Naive thymus-derived CD4-positive, alpha-beta T cell (primary cell): Measurements from ENCODE around the gene LARP1. TPM values are rescaled to one million over a fixed set of nuclear protein-coding genes. Genes with fewer than 3 reads are reported as not detected.
A peak's percentile ranks its signal among the peaks of the same experiment; 100 is the strongest.

Experiments
- ATAC-seq: fragments of 150-1000 bp; cut with Tn5 transposase; 2 replicates; pipeline ENCODE4 v1.10.0; 2021; ENCODE audit warnings: mild to moderate bottlenecking, moderate library complexity
- CTCF ChIA-PET: fragments of 350-600 bp; sonication (Branson Sonifier 250); formaldehyde crosslinking; loops from one replicate; lab custom pipeline; 2021; ENCODE audit warnings: antibody characterized with exemption; lab: Charles Lee
- POLR2A ChIA-PET: fragments of 350-600 bp; sonication (Branson Sonifier 250); formaldehyde crosslinking; loops from one replicate; lab custom pipeline; 2021; ENCODE audit warnings: antibody characterized with exemption, inconsistent platforms; lab: Charles Lee
- DNase-seq, 9 donors: peaks; one replicate each; pipeline versions ENCODE4 v3.0.0 to v3.0.0-alpha.2; 2020 to 2022; ENCODE audit warnings: mixed read lengths in 1 of 9
- H3K27ac ChIP-seq: one replicate; pipeline ENCODE4 v1.7.0; 2013; ENCODE audit warnings: mild to moderate bottlenecking, low read depth, low read length, moderate library complexity
- H3K27me3 ChIP-seq, 2 donors: one replicate each; pipeline ENCODE4 v1.7.0; 2013; ENCODE audit warnings: low read length in 2 of 2, mild to moderate bottlenecking in 2 of 2, moderate library complexity in 2 of 2; ENCODE audit not compliant: control insufficient read depth in 2 of 2, insufficient read depth in 2 of 2
- H3K36me3 ChIP-seq, 3 experiments: 1 replicate in 2 of 3; 2 replicates in 1 of 3; pipeline ENCODE4 v1.7.0; 2013; ENCODE audit warnings: low read length in 3 of 3, mild to moderate bottlenecking in 3 of 3, moderate library complexity in 1 of 3; ENCODE audit not compliant: insufficient read depth in 3 of 3, control insufficient read depth in 2 of 3
- H3K4me1 ChIP-seq, 2 donors: one replicate each; pipeline ENCODE4 v1.7.0; 2013; ENCODE audit warnings: low read length in 2 of 2, mild to moderate bottlenecking in 2 of 2, moderate library complexity in 1 of 2; ENCODE audit not compliant: control insufficient read depth in 2 of 2, insufficient read depth in 2 of 2
- H3K4me3 ChIP-seq: 2 replicates; pipeline ENCODE4 v1.7.0; 2013; ENCODE audit warnings: mild to moderate bottlenecking, low read length
- H3K9me3 ChIP-seq, 3 experiments: 1 replicate in 2 of 3; 2 replicates in 1 of 3; pipeline ENCODE4 v1.7.0; 2013; ENCODE audit warnings: low read length in 3 of 3; ENCODE audit not compliant: control insufficient read depth in 2 of 3
- H3K27ac Mint-ChIP-seq, 9 donors: one replicate each; pipeline ENCODE4 v1.8.0; 2020 to 2022; ENCODE audit warnings: mixed read lengths in 9 of 9, mild to moderate bottlenecking in 8 of 9, moderate library complexity in 5 of 9, inconsistent platforms in 2 of 9
- H3K27me3 Mint-ChIP-seq, 5 donors: one replicate each; pipeline ENCODE4 v1.8.0; 2021 to 2022; ENCODE audit warnings: mixed read lengths in 5 of 5, mild to moderate bottlenecking in 1 of 5
- H3K36me3 Mint-ChIP-seq, 5 donors: one replicate each; pipeline ENCODE4 v1.8.0; 2020 to 2022; ENCODE audit warnings: mixed read lengths in 5 of 5, mild to moderate bottlenecking in 3 of 5, inconsistent platforms in 1 of 5
- H3K4me1 Mint-ChIP-seq, 7 donors: one replicate each; pipeline ENCODE4 v1.8.0; 2020 to 2022; ENCODE audit warnings: mixed read lengths in 7 of 7, mild to moderate bottlenecking in 3 of 7, inconsistent platforms in 1 of 7
- H3K4me3 Mint-ChIP-seq, 10 donors: one replicate each; pipeline ENCODE4 v1.8.0; 2020 to 2022; ENCODE audit warnings: mild to moderate bottlenecking in 10 of 10, mixed read lengths in 10 of 10, moderate library complexity in 6 of 10, inconsistent platforms in 2 of 10
- H3K9me3 Mint-ChIP-seq, 11 donors: one replicate each; pipeline ENCODE4 v1.8.0; 2020 to 2022; ENCODE audit warnings: mixed read lengths in 11 of 11, mild to moderate bottlenecking in 4 of 11, inconsistent platforms in 1 of 11, moderate library complexity in 1 of 11
- intact Hi-C, 2 donors: fragments of 100-400 bp; cut with micrococcal nuclease; formaldehyde crosslinking; loops; one replicate each; pipeline ENCODE4 v1.15.1; 2023
- polyA plus RNA-seq, 2 donors: library from polyadenylated mRNA; unstranded; fragments of 300-500 nt; fragmentation: Illumina TruSeq; gene quantifications; one replicate each; pipeline ENCODE4 v1.2.3, GENCODE V29; 2021
- total RNA-seq, 6 experiments: library from RNA in 5 of 6; stranded (reverse) in 5 of 6; gene quantifications; 1 replicate in 5 of 6; 2 replicates in 1 of 6; pipeline ENCODE4 v1.2.3 and lab custom pipeline; 2021 to 2026

Gene LARP1
- 100 to 1,000 TPM; 127 to 217 (median 176) TPM for total RNA-seq
- polyA plus RNA-seq = 10 to 100 TPM; 12.2 to 28.0 TPM
- 173 reads per million, percentile 92 among the genes with 10 or more reads in this experiment for total RNA-seq (lab: John Stamatoyannopoulos, UW)

DNA sequence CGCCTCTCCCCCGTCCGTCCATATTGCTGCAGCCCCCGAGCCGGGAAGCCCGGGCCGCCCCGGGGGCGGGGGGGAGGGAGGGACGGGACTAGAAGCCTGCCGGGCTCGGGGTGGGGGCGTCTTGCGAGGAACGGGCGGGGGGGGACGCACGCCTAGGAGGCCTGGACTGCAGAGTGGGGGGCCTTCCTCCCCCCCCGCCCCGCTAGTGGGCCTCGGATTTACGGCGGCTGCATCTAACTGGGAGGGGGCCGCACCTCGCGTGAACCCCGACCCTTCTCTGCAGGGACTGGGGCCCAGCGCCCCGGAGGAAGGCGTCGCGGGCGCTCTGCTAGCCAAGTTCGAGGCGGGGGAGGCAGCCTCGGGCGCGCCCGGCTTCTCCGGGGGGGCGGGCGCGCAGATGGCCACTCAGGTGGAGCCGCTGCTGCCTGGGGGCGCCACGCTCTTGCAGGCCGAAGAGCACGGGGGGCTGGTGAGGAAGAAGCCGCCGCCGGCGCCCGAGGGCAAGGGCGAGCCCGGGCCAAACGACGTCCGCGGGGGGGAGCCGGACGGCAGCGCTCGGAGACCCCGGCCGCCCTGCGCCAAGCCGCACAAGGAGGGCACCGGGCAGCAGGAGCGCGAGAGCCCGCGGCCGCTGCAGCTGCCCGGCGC, at the start of gene LARP1:
Gene LARP1 (plus strand): TSS at position 17 of the 648 bp plus-strand sequence. CDS start 381 bp downstream, at position 398.
- peaks cover 0 to 11% (median 0%) of the 10 kb centered on the region in 3 experiments for H3K36me3 ChIP-seq
- H3K27ac ChIP-seq = peak within 1 kb of the TSS; percentile 96
- H3K27me3 ChIP-seq = no peaks in the 10 kb centered on the region
- DNase-seq (peak in 1 of 9 donors; percentile 44), ATAC-seq (no peak)
- peak within 1 kb of the TSS; percentile 75 for H3K4me3 ChIP-seq
- H3K4me1 Mint-ChIP-seq = peaks cover 32 to 51% (median 41%) of the 10 kb centered on the region in 7 donors
- H3K27ac Mint-ChIP-seq = peak within 1 kb of the TSS; percentile 92 to 99 (median 98)
- peaks cover 36 to 38% of the 10 kb centered on the region in 2 donors for H3K4me1 ChIP-seq
- intact Hi-C loops = loop anchor here (1.0 to 5.0 kb wide), 13 partner anchors 42 to 717 kb away; partner anchors contain the start of genes CNOT8 (in 2 of the 2), FAM114A2 (in 2 of the 2), GALNT10 (in 2 of the 2) and MFAP3 (in 2 of the 2)
- H3K36me3 Mint-ChIP-seq = peaks cover 0 to 5% (median 3%) of the 10 kb centered on the region in 5 donors
- peak within 1 kb of the TSS; percentile 91 to 99 (median 96) for H3K4me3 Mint-ChIP-seq
- H3K9me3 ChIP-seq = no peaks in the 10 kb centered on the region
- H3K27me3 Mint-ChIP-seq = no peaks in the 10 kb centered on the region
- ChIA-PET POLR2A (interaction anchor here (1.0 kb wide), 1 partner anchor 102 kb away, joined by 4 read pairs; no protein-coding TSS in a partner anchor), CTCF (no interaction called here)
- H3K9me3 Mint-ChIP-seq = no peaks in the 10 kb centered on the region

DNA sequence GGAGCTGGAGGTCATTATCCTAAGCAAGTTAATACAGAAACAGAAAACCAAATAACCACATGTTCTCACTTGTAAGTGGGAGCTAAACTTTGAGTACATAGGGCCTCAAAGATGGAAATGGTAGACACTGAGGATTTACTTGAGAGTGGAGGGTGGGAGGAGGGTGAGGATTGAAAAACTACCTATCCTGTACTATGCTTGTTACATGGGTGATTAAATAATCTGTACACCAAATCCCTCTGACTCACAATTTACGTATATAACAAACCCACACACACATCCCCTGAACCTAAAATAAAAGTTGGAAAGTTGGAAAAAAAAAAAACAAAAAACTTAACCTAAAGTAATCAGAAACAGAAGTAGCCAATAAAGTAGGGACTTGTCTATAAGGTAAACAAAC, 48.8 kb upstream of the LARP1 start:
- H3K4me1 ChIP-seq = no peaks in the 10 kb centered on the region
- ChIA-PET CTCF (no interaction called here), POLR2A (no interaction called here)
- H3K36me3 ChIP-seq = no peaks in the 10 kb centered on the region
- H3K4me3 ChIP-seq = no peak overlapping the region
- DNase-seq = no peak
- no peaks in the 10 kb centered on the region for H3K36me3 Mint-ChIP-seq
- H3K27ac ChIP-seq = no peak overlapping the region
- no peak for ATAC-seq
- H3K4me3 Mint-ChIP-seq = no peak overlapping the region
- H3K9me3 ChIP-seq = no peaks in the 10 kb centered on the region
- no peak overlapping the region for H3K27ac Mint-ChIP-seq
- intact Hi-C loops = no loop called here
- H3K9me3 Mint-ChIP-seq = no peaks in the 10 kb centered on the region
- no peaks in the 10 kb centered on the region for H3K27me3 ChIP-seq
- no peaks in the 10 kb centered on the region for H3K4me1 Mint-ChIP-seq
- H3K27me3 Mint-ChIP-seq = no peaks in the 10 kb centered on the region

GRCh38 chr5:154707641-154708040, 47.5 kb upstream of the LARP1 start:
- no peak overlapping the region for H3K4me3 ChIP-seq
- no peak for ATAC-seq
- H3K27me3 Mint-ChIP-seq = no peaks in the 10 kb centered on the region
- no peaks in the 10 kb centered on the region for H3K9me3 Mint-ChIP-seq
- CTCF ChIA-PET = no interaction called here
- H3K4me1 ChIP-seq = no peaks in the 10 kb centered on the region
- H3K27ac ChIP-seq = no peak overlapping the region
- H3K36me3 ChIP-seq = no peaks in the 10 kb centered on the region
- POLR2A ChIA-PET = no interaction called here
- H3K36me3 Mint-ChIP-seq = no peaks in the 10 kb centered on the region
- H3K27me3 ChIP-seq = no peaks in the 10 kb centered on the region
- H3K9me3 ChIP-seq = no peaks in the 10 kb centered on the region
- intact Hi-C loops = no loop called here
- no peak for DNase-seq
- no peak overlapping the region for H3K4me3 Mint-ChIP-seq
- no peak overlapping the region for H3K27ac Mint-ChIP-seq
- H3K4me1 Mint-ChIP-seq = no peaks in the 10 kb centered on the region

GRCh38 chr5:154708207-154708606, 47.0 kb upstream of the LARP1 start:
- H3K4me1 Mint-ChIP-seq = no peaks in the 10 kb centered on the region
- Histone ChIP-seq H3K4me3 (no peak overlapping the region), H3K4me1 (no peaks in the 10 kb centered on the region), H3K27ac (no peak overlapping the region), H3K27me3 (no peaks in the 10 kb centered on the region), H3K36me3 (no peaks in the 10 kb centered on the region), H3K9me3 (no peaks in the 10 kb centered on the region)
- intact Hi-C loops = no loop called here
- no peak overlapping the region for H3K4me3 Mint-ChIP-seq
- DNase-seq = no peak
- ChIA-PET POLR2A (no interaction called here), CTCF (no interaction called here)
- H3K9me3 Mint-ChIP-seq = no peaks in the 10 kb centered on the region
- no peaks in the 10 kb centered on the region for H3K27me3 Mint-ChIP-seq
- H3K27ac Mint-ChIP-seq = no peak overlapping the region
- ATAC-seq = no peak
- H3K36me3 Mint-ChIP-seq = no peaks in the 10 kb centered on the region

DNA sequence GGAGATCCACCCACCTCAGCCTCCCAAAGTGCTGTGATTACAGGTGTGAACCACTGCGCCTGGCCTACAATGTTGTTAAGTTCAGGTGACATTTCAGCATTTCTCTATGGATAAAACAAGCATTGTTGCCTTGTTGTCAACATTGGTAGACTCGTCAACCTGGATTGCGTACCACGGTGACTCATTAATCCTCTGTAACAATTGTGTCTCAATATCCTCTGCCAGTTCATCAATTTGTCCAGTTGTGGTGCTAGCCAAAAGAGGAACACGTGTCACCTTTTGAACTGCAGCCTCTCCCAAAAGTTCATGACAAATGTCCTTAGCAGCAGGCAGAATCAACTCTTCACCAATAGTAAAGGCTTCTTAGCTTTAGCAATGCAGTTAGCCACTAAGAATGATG, 46.3 kb upstream of the LARP1 start:
- Mint-ChIP-seq H3K4me1 (peaks cover 0 to 2% (median 0%) of the 10 kb centered on the region in 7 donors), H3K36me3 (no peaks in the 10 kb centered on the region), H3K27ac (no peak overlapping the region), H3K27me3 (no peaks in the 10 kb centered on the region), H3K9me3 (no peaks in the 10 kb centered on the region), H3K4me3 (no peak overlapping the region)
- ChIA-PET POLR2A (no interaction called here), CTCF (no interaction called here)
- Histone ChIP-seq H3K36me3 (no peaks in the 10 kb centered on the region), H3K27ac (no peak overlapping the region), H3K4me3 (no peak overlapping the region), H3K27me3 (no peaks in the 10 kb centered on the region), H3K4me1 (no peaks in the 10 kb centered on the region), H3K9me3 (no peaks in the 10 kb centered on the region)
- intact Hi-C loops = no loop called here
- ATAC-seq (peak; percentile 78), DNase-seq (no peak)

DNA sequence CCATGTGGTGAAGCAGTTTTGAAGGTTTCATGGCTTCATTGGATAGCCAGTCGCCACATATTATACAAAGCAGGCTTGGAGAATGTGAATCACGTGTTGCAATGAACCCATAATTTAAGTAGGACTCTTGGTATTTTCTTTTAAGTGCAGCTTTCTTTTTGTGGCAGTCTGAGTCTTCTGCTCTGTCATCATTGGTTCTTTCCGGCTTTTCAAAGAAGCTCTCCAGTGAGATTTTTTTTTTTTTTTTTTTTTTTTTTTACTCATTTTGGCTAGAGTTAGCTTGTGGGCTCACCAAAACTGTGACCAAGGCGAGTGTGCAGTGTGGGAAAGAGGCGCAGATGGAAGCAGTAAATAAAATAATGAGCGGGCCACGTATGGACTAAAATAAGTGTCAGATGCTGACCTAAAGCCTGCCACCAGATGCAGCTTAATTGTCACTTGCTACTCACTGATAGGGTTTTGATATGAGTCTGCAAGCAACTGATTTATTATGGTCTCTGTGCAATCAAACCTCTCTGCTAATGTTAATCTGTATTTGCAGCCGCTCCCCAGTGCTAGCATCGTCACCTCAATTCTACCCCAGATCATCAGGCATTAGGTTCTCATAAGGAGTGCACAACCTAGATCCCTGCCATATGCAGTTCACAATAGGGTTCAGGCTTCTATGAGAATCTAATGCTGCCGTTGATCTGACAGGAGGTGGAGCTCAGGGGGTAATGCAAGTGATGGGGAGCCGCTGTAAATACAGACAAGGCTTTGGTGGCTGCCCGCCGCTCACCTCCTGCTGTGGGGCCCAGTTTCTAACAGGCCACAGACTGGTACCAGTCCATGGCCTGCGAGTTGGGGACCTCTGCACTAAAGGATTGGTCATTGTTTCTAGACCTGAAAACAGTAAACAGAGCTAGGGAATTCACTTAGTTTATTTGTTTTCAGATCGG, 45.5 kb upstream of the LARP1 start:
- peaks cover 0 to 5% of the 10 kb centered on the region in 2 donors for H3K4me1 ChIP-seq
- ATAC-seq (no peak), DNase-seq (no peak)
- CTCF ChIA-PET = interaction anchor here (0.6 kb wide), 1 partner anchor 95 kb away, joined by 3 read pairs; no protein-coding TSS in a partner anchor
- Mint-ChIP-seq H3K4me1 (peaks cover 2 to 10% (median 5%) of the 10 kb centered on the region in 7 donors), H3K9me3 (no peaks in the 10 kb centered on the region), H3K27ac (no peak overlapping the region), H3K4me3 (no peak overlapping the region), H3K36me3 (no peaks in the 10 kb centered on the region), H3K27me3 (no peaks in the 10 kb centered on the region)
- H3K27me3 ChIP-seq = no peaks in the 10 kb centered on the region
- H3K36me3 ChIP-seq = no peaks in the 10 kb centered on the region
- H3K9me3 ChIP-seq = no peaks in the 10 kb centered on the region
- intact Hi-C loops = loop anchor here in 1 of 2 donors (5.0 kb wide), 1 partner anchor 43 kb away; no protein-coding TSS in a partner anchor
- POLR2A ChIA-PET = no interaction called here
- no peak overlapping the region for H3K27ac ChIP-seq
- no peak overlapping the region for H3K4me3 ChIP-seq
